MM.1S (cell line): Measurements from ENCODE around the gene DNAJC6.

Experiments used
- EZH2phosphoT487 ChIP-seq: fragments of 300-600 bp; sonication (generic); IDR thresholded peaks from 2 replicates; pipeline ENCODE4 v1.6.1; 2018; ENCODE audit warnings: antibody characterized with exemption, low read length
- TF ChIP-seq, protein P1 (sequence below): fragments of 300-600 bp; sonication (generic); IDR thresholded peaks from 2 replicates; pipeline ENCODE4 v1.5.1; 2016; ENCODE audit warnings: antibody characterized with exemption, low read length, mixed read lengths

DNA sequence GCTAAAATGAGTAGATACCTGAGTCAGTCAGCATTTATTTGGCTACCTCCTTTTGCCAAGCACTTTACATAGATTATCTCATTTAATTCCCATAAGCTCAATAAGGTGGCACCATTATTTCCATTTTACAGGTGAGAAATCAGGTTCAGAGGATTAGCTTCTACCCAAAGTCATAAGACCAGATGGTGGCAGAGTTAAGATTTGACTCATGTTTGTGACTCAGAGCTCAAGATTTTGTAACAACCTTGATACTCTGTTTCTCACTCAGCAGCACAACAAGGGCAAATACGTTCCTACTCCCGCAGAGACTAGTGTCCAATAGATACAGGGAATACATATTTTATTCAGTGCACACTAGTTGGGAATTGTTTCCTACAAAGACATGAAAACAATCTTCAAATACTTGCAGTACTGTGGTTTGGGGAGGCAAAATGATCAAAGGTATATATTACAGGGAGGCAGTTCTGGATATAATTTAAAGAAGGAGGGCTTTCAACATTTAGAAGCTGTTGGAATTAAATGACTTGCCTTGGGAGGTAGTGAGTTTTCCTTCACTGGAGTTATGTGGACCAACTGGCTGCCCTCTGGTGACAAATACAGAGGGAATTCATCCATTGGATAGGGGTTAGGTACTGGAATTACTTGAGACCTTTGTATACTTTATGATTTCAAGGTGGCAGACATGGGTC is 114.7 kb downstream of the DNAJC6 start:
- TF ChIP-seq, protein P1, sequence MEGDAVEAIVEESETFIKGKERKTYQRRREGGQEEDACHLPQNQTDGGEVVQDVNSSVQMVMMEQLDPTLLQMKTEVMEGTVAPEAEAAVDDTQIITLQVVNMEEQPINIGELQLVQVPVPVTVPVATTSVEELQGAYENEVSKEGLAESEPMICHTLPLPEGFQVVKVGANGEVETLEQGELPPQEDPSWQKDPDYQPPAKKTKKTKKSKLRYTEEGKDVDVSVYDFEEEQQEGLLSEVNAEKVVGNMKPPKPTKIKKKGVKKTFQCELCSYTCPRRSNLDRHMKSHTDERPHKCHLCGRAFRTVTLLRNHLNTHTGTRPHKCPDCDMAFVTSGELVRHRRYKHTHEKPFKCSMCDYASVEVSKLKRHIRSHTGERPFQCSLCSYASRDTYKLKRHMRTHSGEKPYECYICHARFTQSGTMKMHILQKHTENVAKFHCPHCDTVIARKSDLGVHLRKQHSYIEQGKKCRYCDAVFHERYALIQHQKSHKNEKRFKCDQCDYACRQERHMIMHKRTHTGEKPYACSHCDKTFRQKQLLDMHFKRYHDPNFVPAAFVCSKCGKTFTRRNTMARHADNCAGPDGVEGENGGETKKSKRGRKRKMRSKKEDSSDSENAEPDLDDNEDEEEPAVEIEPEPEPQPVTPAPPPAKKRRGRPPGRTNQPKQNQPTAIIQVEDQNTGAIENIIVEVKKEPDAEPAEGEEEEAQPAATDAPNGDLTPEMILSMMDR: no peak
- TF ChIP-seq EZH2phosphoT487: no peak
